Activated CD8-positive, alpha-beta memory T cell treated with anti-CD3 and anti-CD28 coated beads, Interleukin-2, amount 10 ng/mL, durations not matched to agents 7 days and 5 days (primary cell): ENCODE data around the gene S100A7. TPM values are rescaled to one million over a fixed set of nuclear protein-coding genes. Genes with fewer than 3 reads are reported as not detected.
A peak's percentile ranks its signal among the peaks of the same experiment; 100 is the strongest.
"Not testable (repeated sequence)": the region's sequence is repeated elsewhere in the genome, so short reads cannot be mapped to it uniquely, and the experiment has no call there.

Experiments used
- ATAC-seq: fragments of 150-1000 bp; cut with Tn5 transposase; one replicate; pipeline ENCODE4 v1.10.0; 2021; ENCODE audit warnings: moderate library complexity
- CTCF ChIA-PET: fragments of 350-600 bp; sonication (Branson Sonifier 250); formaldehyde crosslinking; loops from one replicate; lab custom pipeline; 2021; ENCODE audit warnings: antibody characterized with exemption; lab: Charles Lee
- DNase-seq: peaks from one replicate; pipeline ENCODE4 v3.0.0-alpha.2; 2020
- H3K27ac Mint-ChIP-seq: one replicate; pipeline ENCODE4 v1.8.0; 2021; ENCODE audit warnings: mild to moderate bottlenecking, mixed read lengths
- H3K27me3 Mint-ChIP-seq: one replicate; pipeline ENCODE4 v1.8.0; 2021; ENCODE audit warnings: mixed read lengths
- H3K36me3 Mint-ChIP-seq: one replicate; pipeline ENCODE4 v1.8.0; 2021; ENCODE audit warnings: mild to moderate bottlenecking, mixed read lengths
- H3K4me1 Mint-ChIP-seq: one replicate; pipeline ENCODE4 v1.8.0; 2021; ENCODE audit warnings: mixed read lengths
- H3K4me3 Mint-ChIP-seq: one replicate; pipeline ENCODE4 v1.8.0; 2021; ENCODE audit warnings: mild to moderate bottlenecking, moderate library complexity, mixed read lengths
- H3K9me3 Mint-ChIP-seq: one replicate; pipeline ENCODE4 v1.8.0; 2022; ENCODE audit warnings: low read depth, mixed read lengths
- total RNA-seq, 2 experiments: library from RNA; stranded (reverse); gene quantifications; one replicate each; pipeline ENCODE4 v1.2.3, GENCODE V29; 2021

The S100A7 gene
- total RNA-seq, 2 experiments from 2014 or later = not detected

DNA sequence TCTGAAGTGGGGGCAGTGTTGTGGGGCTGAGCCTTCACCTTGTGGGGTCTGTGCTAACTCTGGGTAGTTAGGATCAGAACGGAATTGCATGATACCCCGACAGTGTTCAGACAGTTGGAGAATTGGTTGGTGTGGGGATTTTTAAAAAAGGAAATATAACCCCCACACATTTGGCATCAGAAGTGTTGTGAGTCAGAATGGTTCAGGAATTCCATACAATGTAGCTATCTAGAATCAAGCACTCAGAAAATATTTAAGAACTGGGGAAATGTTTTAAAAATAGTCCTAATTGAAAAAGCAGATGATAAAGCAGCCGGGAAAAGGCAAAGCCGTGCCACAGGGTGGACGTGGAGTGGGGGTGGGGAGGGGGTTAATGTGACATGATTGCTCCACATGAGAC, 6.5 kb upstream of the S100A7 start:
- Mint-ChIP-seq H3K27ac (no peak overlapping the region), H3K4me3 (no peak overlapping the region), H3K4me1 (peaks cover 10% of the 10 kb centered on the region), H3K27me3 (peaks cover 43% of the 10 kb centered on the region), H3K36me3 (no peaks in the 10 kb centered on the region), H3K9me3 (peaks cover 5% of the 10 kb centered on the region)
- DNase-seq = no peak
- ATAC-seq = no peak
- CTCF ChIA-PET = interaction anchor here (1.9 to 4.4 kb wide), 2 partner anchors 12 to 27 kb away, joined by 5 to 22 read pairs; no protein-coding TSS in a partner anchor

- Mint-ChIP-seq H3K36me3 (no peaks in the 10 kb centered on the region), H3K9me3 (peaks cover 5% of the 10 kb centered on the region), H3K27me3 (peaks cover 45% of the 10 kb centered on the region), H3K27ac (no peak overlapping the region), H3K4me3 (no peak overlapping the region), H3K4me1 (peaks cover 10% of the 10 kb centered on the region)
- DNase-seq (peak; percentile 71), ATAC-seq (peak; percentile 64)
- CTCF ChIA-PET = interaction anchor here (0.6 to 4.4 kb wide), 8 partner anchors 9 to 612 kb away, joined by 3 to 22 read pairs (median 3); no protein-coding TSS in a partner anchor
These were observed 5.6 kb upstream of the S100A7 start for GRCh38 chr1:153465811-153466636.

DNA sequence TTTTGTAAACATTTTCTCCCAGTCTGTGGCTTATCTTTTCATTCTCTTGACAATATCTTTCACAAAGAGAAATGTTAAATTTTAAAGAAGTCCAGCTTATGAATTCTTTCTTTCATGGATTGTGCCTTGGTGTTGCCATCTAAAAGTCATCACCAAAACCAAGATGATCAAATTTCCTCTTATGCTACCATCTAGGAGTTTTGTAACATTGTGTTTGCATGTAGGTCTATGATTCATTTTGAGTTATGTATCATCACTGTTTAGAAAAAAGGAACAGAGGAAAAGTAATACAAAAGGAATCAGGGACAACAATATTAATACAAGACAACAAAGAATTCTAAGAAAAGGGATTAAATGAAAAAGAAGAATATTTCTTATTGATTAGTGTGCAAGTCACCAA, 2.3 kb upstream of the S100A7 start:
- ATAC-seq, H3K36me3 Mint-ChIP-seq, H3K9me3 Mint-ChIP-seq, H3K4me1 Mint-ChIP-seq, H3K4me3 Mint-ChIP-seq, H3K27ac Mint-ChIP-seq, CTCF ChIA-PET, DNase-seq: not testable (repeated sequence)
- peaks cover 41% of the 10 kb centered on the region for H3K27me3 Mint-ChIP-seq

DNA sequence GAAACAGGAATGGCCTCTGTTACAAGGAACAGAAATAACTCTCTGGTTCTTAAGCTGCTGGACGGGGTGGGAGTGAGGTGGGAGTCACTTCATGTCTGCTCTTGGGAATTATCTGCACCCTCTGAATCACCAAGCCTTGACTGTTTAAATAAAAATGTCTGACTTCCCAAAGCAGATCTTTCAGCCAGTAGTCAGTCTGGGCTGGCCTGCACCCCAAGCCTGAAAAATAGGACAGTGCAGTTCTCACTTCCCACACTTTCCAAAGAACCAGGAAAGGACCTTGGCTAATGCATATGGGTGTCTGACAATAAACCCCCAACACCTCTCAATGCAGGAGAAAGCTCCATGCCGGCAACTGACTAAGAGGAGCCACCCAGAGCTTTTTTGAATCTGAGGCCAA, 796 bp downstream of the S100A7 start:
- ATAC-seq = no peak
- no peak for DNase-seq
- CTCF ChIA-PET = no interaction called here
- H3K9me3 Mint-ChIP-seq = no peaks in the 10 kb centered on the region
- no peaks in the 10 kb centered on the region for H3K36me3 Mint-ChIP-seq
- H3K27ac Mint-ChIP-seq = no peak overlapping the region
- H3K27me3 Mint-ChIP-seq = peaks cover 44% of the 10 kb centered on the region
- no peaks in the 10 kb centered on the region for H3K4me1 Mint-ChIP-seq
- H3K4me3 Mint-ChIP-seq = no peak overlapping the region

DNA sequence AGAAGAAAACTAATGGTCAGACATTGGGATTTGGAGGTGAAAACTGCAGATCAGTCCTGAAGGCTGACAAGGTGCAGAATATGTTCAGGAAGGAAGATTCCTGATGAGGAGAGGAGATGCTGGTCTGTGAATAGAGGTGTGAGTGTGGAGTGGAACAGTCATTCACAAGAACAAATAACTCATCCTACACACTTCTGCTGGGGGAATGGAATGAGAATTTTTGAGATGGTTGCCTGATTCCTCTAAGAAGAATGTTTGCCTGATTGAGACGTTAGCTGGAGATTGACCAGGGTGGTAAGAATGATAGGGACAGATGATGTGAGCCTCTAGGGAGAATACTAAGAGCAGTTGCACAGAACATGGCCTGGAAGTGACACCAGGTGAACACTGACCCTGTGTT, 4.1 kb downstream of the S100A7 start:
- no peaks in the 10 kb centered on the region for H3K36me3 Mint-ChIP-seq
- no peaks in the 10 kb centered on the region for H3K9me3 Mint-ChIP-seq
- no peak overlapping the region for H3K27ac Mint-ChIP-seq
- DNase-seq = no peak
- ATAC-seq = no peak
- CTCF ChIA-PET = interaction anchor here (1.2 kb wide), 1 partner anchor 38 kb away, joined by 3 read pairs; no protein-coding TSS in a partner anchor
- no peak overlapping the region for H3K4me3 Mint-ChIP-seq
- no peaks in the 10 kb centered on the region for H3K4me1 Mint-ChIP-seq
- H3K27me3 Mint-ChIP-seq = peaks cover 29% of the 10 kb centered on the region

- H3K4me3 Mint-ChIP-seq, H3K36me3 Mint-ChIP-seq, ATAC-seq, H3K4me1 Mint-ChIP-seq, CTCF ChIA-PET, H3K27ac Mint-ChIP-seq, DNase-seq, H3K9me3 Mint-ChIP-seq: not testable (repeated sequence)
- H3K27me3 Mint-ChIP-seq = peaks cover 40% of the 10 kb centered on the region
These were observed 11.6 kb downstream of the S100A7 start for GRCh38 chr1:153448851-153449250.

- H3K27ac Mint-ChIP-seq = no peak overlapping the region
- no peaks in the 10 kb centered on the region for H3K9me3 Mint-ChIP-seq
- CTCF ChIA-PET = no interaction called here
- H3K36me3 Mint-ChIP-seq = no peaks in the 10 kb centered on the region
- no peak overlapping the region for H3K4me3 Mint-ChIP-seq
- H3K4me1 Mint-ChIP-seq = no peaks in the 10 kb centered on the region
- no peak for DNase-seq
- peaks cover 41% of the 10 kb centered on the region for H3K27me3 Mint-ChIP-seq
- no peak for ATAC-seq
These were observed 12.8 kb downstream of the S100A7 start for GRCh38 chr1:153447498-153448170.

GRCh38 chr1:153444078-153444477, 16.4 kb downstream of the S100A7 start:
- Mint-ChIP-seq H3K27ac (no peak overlapping the region), H3K9me3 (no peaks in the 10 kb centered on the region), H3K27me3 (peaks cover 31% of the 10 kb centered on the region), H3K4me3 (no peak overlapping the region), H3K4me1 (no peaks in the 10 kb centered on the region), H3K36me3 (no peaks in the 10 kb centered on the region)
- DNase-seq (no peak), ATAC-seq (no peak)
- CTCF ChIA-PET = no interaction called here

DNA sequence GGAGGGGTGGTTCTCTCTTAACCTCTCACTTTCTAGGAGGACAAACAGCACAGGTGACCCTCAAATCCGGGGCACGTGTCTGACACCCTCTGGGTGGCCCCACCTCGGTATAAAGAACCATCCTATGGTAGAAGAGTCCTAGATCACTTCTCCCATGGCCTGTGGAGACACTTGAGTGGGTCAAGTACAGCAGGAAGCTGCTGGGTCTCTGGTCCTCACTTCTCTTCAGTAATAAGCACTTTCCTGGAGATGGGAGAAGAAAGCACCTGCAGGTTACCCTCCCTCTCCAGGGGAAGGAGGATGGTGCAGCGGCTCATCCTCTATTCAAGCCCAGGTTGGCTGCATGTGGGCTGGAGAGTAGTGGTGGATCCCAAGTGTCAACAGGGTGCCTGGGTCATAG, 17.0 kb downstream of the S100A7 start:
- ATAC-seq (no peak), DNase-seq (no peak)
- Mint-ChIP-seq H3K4me1 (no peaks in the 10 kb centered on the region), H3K36me3 (no peaks in the 10 kb centered on the region), H3K27ac (no peak overlapping the region), H3K27me3 (peaks cover 25% of the 10 kb centered on the region), H3K4me3 (no peak overlapping the region), H3K9me3 (no peaks in the 10 kb centered on the region)
- CTCF ChIA-PET = no interaction called here

GRCh38 chr1:153441238-153441755, 19.2 kb downstream of the S100A7 start:
- peaks cover 25% of the 10 kb centered on the region for H3K27me3 Mint-ChIP-seq
- H3K36me3 Mint-ChIP-seq = no peaks in the 10 kb centered on the region
- CTCF ChIA-PET = no interaction called here
- DNase-seq (no peak), ATAC-seq (no peak)
- H3K4me1 Mint-ChIP-seq = no peaks in the 10 kb centered on the region
- H3K9me3 Mint-ChIP-seq = no peaks in the 10 kb centered on the region
- no peak overlapping the region for H3K27ac Mint-ChIP-seq
- H3K4me3 Mint-ChIP-seq = no peak overlapping the region

DNA sequence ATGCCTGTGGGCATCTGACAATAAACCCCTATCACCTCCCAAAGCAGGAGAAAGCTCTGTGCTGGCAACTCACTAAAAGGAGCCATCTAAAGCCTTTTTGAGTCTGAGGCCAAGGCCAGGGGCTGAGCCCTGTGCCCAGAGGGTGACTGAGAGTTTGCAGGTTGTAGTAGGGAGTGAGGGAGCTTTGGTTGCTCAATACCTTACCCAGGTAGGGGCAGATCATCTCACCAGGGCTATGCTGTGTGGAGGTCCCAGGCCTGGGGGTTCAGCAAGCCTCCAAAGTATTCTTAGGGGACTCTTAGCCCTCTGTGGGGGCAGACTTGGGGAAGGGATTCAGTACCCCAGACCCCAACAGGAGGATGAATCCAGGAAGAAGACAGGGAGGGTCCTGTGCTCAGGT, 21.2 kb downstream of the S100A7 start:
- no peaks in the 10 kb centered on the region for H3K4me1 Mint-ChIP-seq
- no peaks in the 10 kb centered on the region for H3K36me3 Mint-ChIP-seq
- DNase-seq = no peak
- no peak overlapping the region for H3K27ac Mint-ChIP-seq
- no peak for ATAC-seq
- CTCF ChIA-PET = no interaction called here
- no peaks in the 10 kb centered on the region for H3K9me3 Mint-ChIP-seq
- H3K27me3 Mint-ChIP-seq = peaks cover 17% of the 10 kb centered on the region
- H3K4me3 Mint-ChIP-seq = no peak overlapping the region

DNA sequence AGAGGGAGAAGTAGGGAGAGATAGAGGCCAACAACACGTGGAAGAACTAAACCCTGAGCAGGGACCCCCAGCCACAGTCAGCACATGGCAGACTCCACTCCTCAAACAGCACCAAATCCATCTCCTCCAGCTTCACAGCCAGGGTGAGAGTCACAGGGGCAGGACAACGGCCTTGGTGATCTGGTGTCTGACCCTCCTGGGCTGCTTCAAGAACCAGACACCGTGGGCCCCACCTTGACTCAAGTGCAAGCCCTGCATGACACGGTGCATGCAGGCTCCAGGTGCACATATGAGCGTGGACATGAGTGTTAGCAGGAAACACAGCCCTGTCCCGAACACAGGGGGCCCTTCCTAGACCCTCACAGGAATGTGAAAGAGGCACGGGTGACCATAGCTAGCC, 21.9 kb downstream of the S100A7 start:
- no peak overlapping the region for H3K27ac Mint-ChIP-seq
- H3K4me3 Mint-ChIP-seq = no peak overlapping the region
- CTCF ChIA-PET = no interaction called here
- H3K36me3 Mint-ChIP-seq = no peaks in the 10 kb centered on the region
- H3K4me1 Mint-ChIP-seq = no peaks in the 10 kb centered on the region
- DNase-seq (no peak), ATAC-seq (no peak)
- no peaks in the 10 kb centered on the region for H3K9me3 Mint-ChIP-seq
- H3K27me3 Mint-ChIP-seq = peaks cover 17% of the 10 kb centered on the region

GRCh38 chr1:153437236-153437635, 23.2 kb downstream of the S100A7 start:
- Mint-ChIP-seq H3K36me3 (no peaks in the 10 kb centered on the region), H3K27me3 (peaks cover 14% of the 10 kb centered on the region), H3K4me1 (no peaks in the 10 kb centered on the region), H3K9me3 (no peaks in the 10 kb centered on the region), H3K4me3 (no peak overlapping the region), H3K27ac (no peak overlapping the region)
- ATAC-seq (no peak), DNase-seq (no peak)
- CTCF ChIA-PET = no interaction called here
